ENCODE data around the gene RNF208.
"Not testable (repeated sequence)": the region's sequence is repeated elsewhere in the genome, so short reads cannot be mapped to it uniquely, and the experiment has no call there.

The RNF208 gene

DNA sequence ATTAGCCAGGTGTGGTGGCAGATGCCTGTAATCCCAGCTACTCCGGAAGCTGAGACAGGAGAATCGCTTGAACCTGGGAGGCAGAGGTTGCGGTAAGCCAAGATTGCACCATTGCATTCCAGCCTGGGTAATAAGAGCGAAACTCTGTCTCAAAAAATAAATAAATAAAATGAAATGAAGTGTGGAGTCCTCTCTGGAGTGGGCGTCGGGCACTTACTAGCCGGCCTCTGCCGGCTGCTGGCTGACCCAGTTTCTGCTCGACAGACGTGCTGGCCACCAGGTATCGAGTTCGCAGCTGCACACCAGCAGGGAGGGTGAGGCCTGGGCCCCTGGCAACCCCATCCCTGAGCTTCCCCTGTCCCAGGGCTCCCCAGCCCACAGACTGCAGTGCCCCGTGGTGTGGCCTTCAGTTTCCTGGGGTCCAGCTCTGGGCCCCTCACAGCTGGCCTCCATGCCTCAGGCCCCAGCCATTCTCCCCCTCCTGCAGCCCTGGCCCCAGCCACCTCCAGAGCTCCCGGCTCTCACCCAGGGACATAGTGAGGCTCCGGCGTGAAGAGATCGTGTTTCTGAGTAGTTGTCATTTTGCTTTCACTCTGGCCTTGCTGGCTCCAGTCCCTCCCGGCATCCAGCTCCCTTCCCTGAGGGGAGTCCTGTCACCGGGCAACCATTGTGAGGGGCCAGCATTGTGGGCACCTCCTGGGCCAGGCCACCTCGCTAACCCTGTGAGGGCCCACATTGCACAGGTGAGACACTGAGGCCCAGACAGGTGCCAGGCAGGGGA lies 25.3 kb upstream of the RNF208 start:
- no peaks in the 10 kb centered on the region for H3K27me3 ChIP-seq (ENCODE audit: low read depth)
- H3K36me3 ChIP-seq (replicated peaks), result peaks cover 18% of the 10 kb centered on the region
- no peak for DNase-seq (ENCODE audit: low spot score in 2 of 2)
- H3K4me1 ChIP-seq, result no peaks in the 10 kb centered on the region; the same call in none of the 2 replicates
- no peaks in the 10 kb centered on the region for H3K9me3 ChIP-seq
- no peak overlapping the region for H3K4me3 ChIP-seq
- in situ Hi-C loops (cut with MboI; ENCODE audit: low sequenced_read_pairs), result loop anchor here (25.0 kb wide), 1 partner anchor 460 kb away; the partner anchor contains the start of genes CCDC183 and TMEM141

DNA sequence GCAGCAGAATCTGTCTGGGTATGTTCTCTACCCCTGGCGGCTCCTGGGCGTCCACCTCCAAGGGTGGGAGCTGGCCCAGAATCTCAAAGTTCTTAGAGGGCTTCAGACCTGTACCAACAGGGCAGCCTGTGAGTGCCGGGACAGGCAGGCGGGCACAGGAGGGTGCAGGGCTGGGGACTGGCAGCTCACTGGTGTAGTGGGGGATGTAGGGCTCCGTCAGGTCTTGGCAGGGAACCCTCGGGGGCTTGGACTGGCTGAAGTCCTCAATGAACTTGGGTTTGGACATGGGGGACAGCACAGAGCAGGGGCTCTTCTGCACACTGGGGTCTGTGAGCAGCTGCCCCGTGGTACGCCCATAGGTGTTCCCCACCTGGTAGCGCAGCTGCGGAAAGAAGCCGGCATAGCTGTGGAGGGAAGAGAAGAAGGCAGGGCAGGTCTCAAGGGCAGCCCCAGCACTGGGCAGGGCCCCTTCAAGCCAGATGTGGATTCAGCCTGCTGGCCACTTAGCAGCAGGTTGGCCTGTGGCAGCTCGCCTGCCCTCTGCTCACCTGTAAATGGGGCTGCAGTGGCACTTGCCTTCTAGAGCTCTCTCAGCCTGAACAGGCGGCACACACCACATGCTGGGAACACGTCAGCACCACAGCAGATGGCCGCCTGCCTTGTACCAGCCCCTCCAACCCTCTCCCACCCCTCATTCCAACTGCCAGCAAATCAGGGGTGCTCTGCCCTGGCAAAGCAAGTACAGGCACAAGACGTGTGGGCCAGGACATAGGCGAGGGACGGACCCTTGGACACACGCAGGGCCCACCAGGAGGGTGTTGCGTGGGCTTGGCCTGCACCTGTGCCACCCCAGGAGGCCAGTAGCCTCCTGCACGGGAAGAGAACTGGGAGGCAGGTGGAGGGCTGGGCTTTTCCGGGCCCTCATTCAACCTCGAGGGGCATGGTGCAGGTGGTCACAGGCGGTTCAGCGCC lies 23.7 kb upstream of the RNF208 start:
- in situ Hi-C loops (cut with MboI; ENCODE audit: low sequenced_read_pairs), result loop anchor here (25.0 kb wide), 1 partner anchor 458 kb away; the partner anchor contains the start of genes CCDC183 and TMEM141
- H3K36me3 ChIP-seq (replicated peaks), result peaks cover 26% of the 10 kb centered on the region
- no peaks in the 10 kb centered on the region for H3K9me3 ChIP-seq
- DNase-seq (ENCODE audit: low spot score in 2 of 2), result no peak
- no peak overlapping the region for H3K4me3 ChIP-seq
- H3K27me3 ChIP-seq (ENCODE audit: low read depth), result no peaks in the 10 kb centered on the region
- no peaks in the 10 kb centered on the region; the same call in none of the 2 replicates for H3K4me1 ChIP-seq

GRCh38 chr9:137244486-137245449 lies 22.7 kb upstream of the RNF208 start:
- no peaks in the 10 kb centered on the region for H3K9me3 ChIP-seq
- H3K4me3 ChIP-seq, result no peak overlapping the region
- H3K4me1 ChIP-seq, result no peaks in the 10 kb centered on the region; the same call in none of the 2 replicates
- no peak for DNase-seq (ENCODE audit: low spot score in 2 of 2)
- no peaks in the 10 kb centered on the region for H3K27me3 ChIP-seq (ENCODE audit: low read depth)
- in situ Hi-C loops (cut with MboI; ENCODE audit: low sequenced_read_pairs), result loop anchor here (25.0 kb wide), 1 partner anchor 457 kb away; the partner anchor contains the start of genes CCDC183 and TMEM141
- peaks cover 26% of the 10 kb centered on the region for H3K36me3 ChIP-seq (replicated peaks)

DNA sequence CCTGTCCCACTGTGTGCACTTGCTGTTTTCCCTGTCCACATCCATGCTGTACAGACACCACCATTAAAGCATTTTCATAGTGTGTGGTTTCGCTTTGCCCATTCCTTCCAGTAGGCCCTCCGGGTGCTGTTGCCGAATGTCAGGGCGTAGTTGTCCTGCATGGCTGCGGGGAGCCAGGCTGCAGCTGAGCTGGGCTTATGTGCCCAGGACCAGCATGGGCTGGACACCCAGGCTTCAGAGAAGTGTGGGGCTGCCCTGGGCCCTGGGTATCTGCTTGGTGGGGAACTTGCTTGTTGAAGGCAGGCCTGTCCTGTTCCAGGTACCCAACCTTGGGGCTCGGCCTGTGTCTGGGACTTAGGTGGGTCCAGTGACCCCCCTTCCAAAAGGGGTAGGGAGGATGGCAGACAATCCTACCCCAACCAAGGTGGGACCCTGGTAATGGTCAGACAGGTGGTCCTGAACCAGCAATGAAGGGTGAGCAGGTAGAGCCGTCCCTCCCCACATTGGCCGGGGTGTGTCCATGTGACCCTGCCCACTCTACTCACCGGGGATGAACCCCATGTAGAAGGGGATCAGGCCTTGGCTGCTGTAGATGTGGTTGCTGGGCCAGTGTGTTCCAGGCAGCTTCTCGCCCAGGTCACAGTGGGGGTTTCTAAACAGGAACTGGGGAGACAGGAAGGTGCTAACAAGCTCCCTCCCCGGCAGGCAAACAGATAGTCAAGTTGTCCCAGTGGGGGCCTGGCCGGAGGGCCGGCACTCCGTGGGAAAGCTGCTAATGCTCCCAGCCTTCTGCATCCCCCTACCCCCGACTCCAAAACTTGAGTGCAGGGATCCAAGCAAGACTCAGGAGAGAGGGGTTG lies 21.8 kb upstream of the RNF208 start:
- H3K9me3 ChIP-seq, result no peaks in the 10 kb centered on the region
- H3K4me1 ChIP-seq, result peaks cover 4% of the 10 kb centered on the region
- H3K27me3 ChIP-seq (ENCODE audit: low read depth), result no peaks in the 10 kb centered on the region
- no peak for DNase-seq (ENCODE audit: low spot score in 2 of 2)
- in situ Hi-C loops (cut with MboI; ENCODE audit: low sequenced_read_pairs), result loop anchor here (25.0 kb wide), 1 partner anchor 457 kb away; the partner anchor contains the start of genes CCDC183 and TMEM141
- no peak overlapping the region for H3K4me3 ChIP-seq
- peaks cover 27% of the 10 kb centered on the region for H3K36me3 ChIP-seq (replicated peaks)

GRCh38 chr9:137243266-137243625 lies 21.2 kb upstream of the RNF208 start:
- H3K4me1 ChIP-seq; H3K27me3 ChIP-seq (ENCODE audit: low read depth); H3K4me3 ChIP-seq; H3K9me3 ChIP-seq; DNase-seq (ENCODE audit: low spot score in 2 of 2): not testable (repeated sequence)
- in situ Hi-C loops (cut with MboI; ENCODE audit: low sequenced_read_pairs), result loop anchor here (25.0 kb wide), 1 partner anchor 456 kb away; the partner anchor contains the start of genes CCDC183 and TMEM141
- H3K36me3 ChIP-seq (replicated peaks), result peaks cover 30% of the 10 kb centered on the region

DNA sequence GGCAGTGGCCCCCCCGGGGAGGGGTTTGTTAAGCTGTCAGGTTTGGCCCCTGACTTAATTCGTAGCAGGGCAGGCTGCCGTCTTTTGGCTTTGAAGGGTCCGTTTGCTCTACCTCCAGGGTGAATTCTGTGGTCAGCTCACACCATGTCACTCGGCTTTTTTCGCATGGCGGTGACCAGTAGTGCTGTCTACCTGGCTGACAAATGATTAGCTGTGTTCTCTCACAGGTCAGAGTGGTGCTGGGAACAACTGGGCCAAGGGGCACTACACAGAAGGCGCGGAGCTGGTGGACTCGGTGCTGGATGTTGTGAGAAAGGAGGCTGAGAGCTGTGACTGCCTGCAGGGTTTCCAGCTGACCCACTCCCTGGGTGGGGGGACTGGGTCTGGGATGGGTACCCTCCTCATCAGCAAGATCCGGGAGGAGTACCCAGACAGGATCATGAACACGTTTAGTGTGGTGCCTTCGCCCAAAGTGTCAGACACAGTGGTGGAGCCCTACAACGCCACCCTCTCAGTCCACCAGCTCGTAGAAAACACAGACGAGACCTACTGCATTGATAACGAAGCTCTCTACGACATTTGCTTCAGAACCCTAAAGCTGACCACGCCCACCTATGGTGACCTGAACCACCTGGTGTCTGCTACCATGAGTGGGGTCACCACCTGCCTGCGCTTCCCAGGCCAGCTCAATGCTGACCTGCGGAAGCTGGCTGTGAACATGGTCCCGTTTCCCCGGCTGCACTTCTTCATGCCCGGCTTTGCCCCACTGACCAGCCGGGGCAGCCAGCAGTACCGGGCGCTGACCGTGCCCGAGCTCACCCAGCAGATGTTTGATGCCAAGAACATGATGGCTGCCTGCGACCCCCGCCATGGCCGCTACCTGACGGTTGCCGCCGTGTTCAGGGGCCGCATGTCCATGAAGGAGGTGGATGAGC lies 20.5 kb upstream of the RNF208 start:
- in situ Hi-C loops (cut with MboI; ENCODE audit: low sequenced_read_pairs), result loop anchor here (25.0 kb wide), 1 partner anchor 455 kb away; the partner anchor contains the start of genes CCDC183 and TMEM141
- no peak for DNase-seq (ENCODE audit: low spot score in 2 of 2)
- Histone ChIP-seq H3K27me3 (ENCODE audit: low read depth) (no peaks in the 10 kb centered on the region), H3K4me1 (peaks cover 6% of the 10 kb centered on the region), H3K9me3 (no peaks in the 10 kb centered on the region), H3K4me3 (peak overlapping the region; percentile 82), H3K36me3 (replicated peaks) (peaks cover 30% of the 10 kb centered on the region)

GRCh38 chr9:137241490-137242268 lies 19.6 kb upstream of the RNF208 start:
- peak overlapping the region; percentile 82 for H3K4me3 ChIP-seq
- no peaks in the 10 kb centered on the region for H3K9me3 ChIP-seq
- in situ Hi-C loops (cut with MboI; ENCODE audit: low sequenced_read_pairs), result loop anchor here (25.0 kb wide), 1 partner anchor 454 kb away; the partner anchor contains the start of genes CCDC183 and TMEM141
- H3K4me1 ChIP-seq, result peaks cover 10% of the 10 kb centered on the region
- no peaks in the 10 kb centered on the region for H3K27me3 ChIP-seq (ENCODE audit: low read depth)
- H3K36me3 ChIP-seq (replicated peaks), result peaks cover 30% of the 10 kb centered on the region
- DNase-seq (ENCODE audit: low spot score in 2 of 2), result no peak

DNA sequence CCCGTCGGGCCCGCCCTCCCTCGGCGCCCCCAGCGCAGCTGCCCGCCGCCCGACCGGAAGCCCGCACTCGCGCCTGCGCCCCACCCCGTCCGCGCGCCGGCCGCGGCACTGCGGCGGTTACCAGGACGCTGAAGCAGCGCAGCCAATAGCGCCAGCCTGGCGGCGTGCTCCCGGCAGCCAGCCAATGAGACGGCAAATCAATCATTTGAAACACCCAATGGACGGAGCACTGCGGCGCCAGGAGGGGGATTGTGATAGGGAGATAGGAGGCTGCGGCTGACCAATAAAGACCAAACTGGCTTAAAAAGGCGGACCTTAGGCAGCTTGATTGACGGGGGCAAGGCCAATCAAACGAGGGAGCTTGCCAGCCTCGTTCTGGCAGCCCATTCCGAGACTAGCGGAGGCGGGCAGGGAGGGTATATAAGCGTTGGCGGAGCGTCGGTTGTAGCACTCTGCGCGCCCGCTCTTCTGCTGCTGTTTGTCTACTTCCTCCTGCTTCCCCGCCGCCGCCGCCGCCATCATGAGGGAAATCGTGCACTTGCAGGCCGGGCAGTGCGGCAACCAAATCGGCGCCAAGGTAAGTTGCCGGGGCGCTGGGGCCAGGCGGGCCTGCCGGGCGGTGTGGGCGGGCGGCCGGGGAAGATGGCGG lies 18.9 kb upstream of the RNF208 start, which contains the start of gene TUBB4B:
Gene TUBB4B (plus strand): TSS at position 447 of the 649 bp plus-strand sequence. CDS start 74 bp downstream, at position 521.
- Histone ChIP-seq H3K36me3 (replicated peaks) (peaks cover 30% of the 10 kb centered on the region), H3K9me3 (no peaks in the 10 kb centered on the region), H3K4me1 (peaks cover 11% of the 10 kb centered on the region), H3K27me3 (ENCODE audit: low read depth) (no peaks in the 10 kb centered on the region), H3K4me3 (peak within 1 kb of the TSS; percentile 82)
- peak; percentile 99 for DNase-seq (ENCODE audit: low spot score in 2 of 2)
- in situ Hi-C loops (cut with MboI; ENCODE audit: low sequenced_read_pairs), result loop anchor here (25.0 kb wide), 1 partner anchor 454 kb away; the partner anchor contains the start of genes CCDC183 and TMEM141

DNA sequence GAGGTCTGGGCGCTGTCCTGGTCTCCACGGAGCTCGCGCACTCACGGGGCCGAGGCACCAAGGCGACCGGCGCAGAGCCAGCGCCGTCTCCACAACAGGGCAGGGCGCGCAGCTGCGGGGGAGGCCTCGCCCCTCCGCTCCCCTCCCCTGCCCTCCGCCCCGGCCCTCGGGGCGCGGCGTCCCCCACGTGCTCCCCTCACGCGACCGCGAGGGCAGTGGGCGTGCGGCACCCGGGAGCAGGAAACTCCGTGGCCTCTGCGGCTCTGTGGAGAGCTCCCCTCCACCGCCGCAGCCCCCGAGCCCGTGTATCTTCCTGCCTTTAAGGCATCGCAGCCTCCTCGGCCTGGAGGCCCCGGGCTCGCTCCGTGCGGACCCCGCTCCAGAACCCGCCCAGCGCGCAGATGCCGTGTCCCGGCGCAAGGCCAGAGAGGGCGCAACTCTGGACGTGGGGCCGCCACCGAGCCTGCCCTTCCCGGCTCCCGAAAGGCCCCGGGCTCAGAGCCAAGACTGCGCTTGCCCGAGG lies 18.3 kb upstream of the RNF208 start:
- peaks cover 30% of the 10 kb centered on the region for H3K36me3 ChIP-seq (replicated peaks)
- in situ Hi-C loops (cut with MboI; ENCODE audit: low sequenced_read_pairs), result loop anchor here (25.0 kb wide), 1 partner anchor 453 kb away; the partner anchor contains the start of genes CCDC183 and TMEM141
- peak in 1 of 2 experiments; percentile 71 for DNase-seq (ENCODE audit: low spot score in 2 of 2)
- H3K9me3 ChIP-seq, result no peaks in the 10 kb centered on the region
- peaks cover 11% of the 10 kb centered on the region for H3K4me1 ChIP-seq
- peak overlapping the region; percentile 81 for H3K4me3 ChIP-seq
- H3K27me3 ChIP-seq (ENCODE audit: low read depth), result no peaks in the 10 kb centered on the region
